ENCODE results near the gene ARSK.

Gene ARSK

GRCh38 chr5:95620870-95621838, 66.3 kb downstream of the ARSK start:
- H3K36me3 ChIP-seq (ENCODE audit: control insufficient read depth, insufficient read depth, low read length): no peaks in the 10 kb centered on the region
- no peak overlapping the region for H3K27ac ChIP-seq (ENCODE audit: low read depth, low read length, severe bottlenecking)
- peaks cover 12% of the 10 kb centered on the region for H3K4me1 ChIP-seq (ENCODE audit: control insufficient read depth, insufficient read depth, low read length, poor library complexity, severe bottlenecking)
- H3K4me3 ChIP-seq (ENCODE audit: extremely low read depth, insufficient read depth, low read length, poor library complexity, severe bottlenecking): peak overlapping the region; percentile 47
- WGBS, 2 experiments (ENCODE audit: insufficient coverage in 2 of 2): 2 to 3% methylated on average over 56 to 63 of the region's 92 CpGs
- no peaks in the 10 kb centered on the region for H3K9me3 ChIP-seq (ENCODE audit: control insufficient read depth, low read length)

- 50 to 72% methylated on average over 1 to 3 of the region's 8 CpGs for WGBS, 2 experiments (ENCODE audit: insufficient coverage in 2 of 2)
- no peaks in the 10 kb centered on the region for H3K9me3 ChIP-seq (ENCODE audit: control insufficient read depth, low read length)
- no peak overlapping the region for H3K4me3 ChIP-seq (ENCODE audit: extremely low read depth, insufficient read depth, low read length, poor library complexity, severe bottlenecking)
- H3K27ac ChIP-seq (ENCODE audit: low read depth, low read length, severe bottlenecking): no peak overlapping the region
- no peaks in the 10 kb centered on the region for H3K36me3 ChIP-seq (ENCODE audit: control insufficient read depth, insufficient read depth, low read length)
- H3K4me1 ChIP-seq (ENCODE audit: control insufficient read depth, insufficient read depth, low read length, poor library complexity, severe bottlenecking): peaks cover 12% of the 10 kb centered on the region
Measured at GRCh38 chr5:95621839-95622629, 67.1 kb downstream of the ARSK start.

- Histone ChIP-seq H3K27ac (ENCODE audit: low read depth, low read length, severe bottlenecking) (no peak overlapping the region), H3K36me3 (ENCODE audit: control insufficient read depth, insufficient read depth, low read length) (no peaks in the 10 kb centered on the region), H3K4me1 (ENCODE audit: control insufficient read depth, insufficient read depth, low read length, poor library complexity, severe bottlenecking) (peaks cover 12% of the 10 kb centered on the region), H3K9me3 (ENCODE audit: control insufficient read depth, low read length) (no peaks in the 10 kb centered on the region), H3K4me3 (ENCODE audit: extremely low read depth, insufficient read depth, low read length, poor library complexity, severe bottlenecking) (no peak overlapping the region)
- 83 to 94% methylated on average over 2 to 5 of the region's 5 CpGs for WGBS, 2 experiments (ENCODE audit: insufficient coverage in 2 of 2)
Measured at GRCh38 chr5:95623706-95624105, 68.8 kb downstream of the ARSK start.

GRCh38 chr5:95624368-95624767, 69.5 kb downstream of the ARSK start:
- no CpG with 5 or more reads among the region's 2 CpGs for WGBS, 2 experiments (ENCODE audit: insufficient coverage in 2 of 2)

GRCh38 chr5:95626701-95627100, 71.8 kb downstream of the ARSK start:
- H3K4me1 ChIP-seq (ENCODE audit: control insufficient read depth, insufficient read depth, low read length, poor library complexity, severe bottlenecking): peaks cover 8% of the 10 kb centered on the region
- WGBS, 2 experiments (ENCODE audit: insufficient coverage in 2 of 2): 100% methylated on average over 1 of the region's 1 CpG; no CpG with 5 or more reads in 1 of the 2 experiments

More at GRCh38 chr5:95624368-95624767, 69.5 kb downstream of the ARSK start:
- Histone ChIP-seq H3K4me3 (ENCODE audit: extremely low read depth, insufficient read depth, low read length, poor library complexity, severe bottlenecking) (no peak overlapping the region), H3K36me3 (ENCODE audit: control insufficient read depth, insufficient read depth, low read length) (no peaks in the 10 kb centered on the region), H3K27ac (ENCODE audit: low read depth, low read length, severe bottlenecking) (no peak overlapping the region), H3K4me1 (ENCODE audit: control insufficient read depth, insufficient read depth, low read length, poor library complexity, severe bottlenecking) (peaks cover 12% of the 10 kb centered on the region), H3K9me3 (ENCODE audit: control insufficient read depth, low read length) (no peaks in the 10 kb centered on the region)

GRCh38 chr5:95627971-95628810, 73.3 kb downstream of the ARSK start:
- no peak overlapping the region for H3K4me3 ChIP-seq (ENCODE audit: extremely low read depth, insufficient read depth, low read length, poor library complexity, severe bottlenecking)
- no peaks in the 10 kb centered on the region for H3K9me3 ChIP-seq (ENCODE audit: control insufficient read depth, low read length)
- H3K27ac ChIP-seq (ENCODE audit: low read depth, low read length, severe bottlenecking): no peak overlapping the region
- H3K4me1 ChIP-seq (ENCODE audit: control insufficient read depth, insufficient read depth, low read length, poor library complexity, severe bottlenecking): peaks cover 14% of the 10 kb centered on the region
- H3K36me3 ChIP-seq (ENCODE audit: control insufficient read depth, insufficient read depth, low read length): no peaks in the 10 kb centered on the region
- WGBS, 2 experiments (ENCODE audit: insufficient coverage in 2 of 2): 96 to 97% methylated on average over 3 of the region's 4 CpGs

More at GRCh38 chr5:95626701-95627100, 71.8 kb downstream of the ARSK start:
- Histone ChIP-seq H3K36me3 (ENCODE audit: control insufficient read depth, insufficient read depth, low read length) (no peaks in the 10 kb centered on the region), H3K4me3 (ENCODE audit: extremely low read depth, insufficient read depth, low read length, poor library complexity, severe bottlenecking) (no peak overlapping the region), H3K9me3 (ENCODE audit: control insufficient read depth, low read length) (no peaks in the 10 kb centered on the region), H3K27ac (ENCODE audit: low read depth, low read length, severe bottlenecking) (no peak overlapping the region)

- H3K27ac ChIP-seq (ENCODE audit: low read depth, low read length, severe bottlenecking): no peak overlapping the region
- H3K9me3 ChIP-seq (ENCODE audit: control insufficient read depth, low read length): no peaks in the 10 kb centered on the region
- H3K4me3 ChIP-seq (ENCODE audit: extremely low read depth, insufficient read depth, low read length, poor library complexity, severe bottlenecking): no peak overlapping the region
- H3K36me3 ChIP-seq (ENCODE audit: control insufficient read depth, insufficient read depth, low read length): no peaks in the 10 kb centered on the region
- H3K4me1 ChIP-seq (ENCODE audit: control insufficient read depth, insufficient read depth, low read length, poor library complexity, severe bottlenecking): peaks cover 14% of the 10 kb centered on the region
- WGBS, 2 experiments (ENCODE audit: insufficient coverage in 2 of 2): 83% methylated on average over 1 of the region's 1 CpG
Measured at GRCh38 chr5:95628933-95629332, 74.0 kb downstream of the ARSK start.

GRCh38 chr5:95630394-95630917, 75.6 kb downstream of the ARSK start:
- Histone ChIP-seq H3K4me3 (ENCODE audit: extremely low read depth, insufficient read depth, low read length, poor library complexity, severe bottlenecking) (no peak overlapping the region), H3K27ac (ENCODE audit: low read depth, low read length, severe bottlenecking) (no peak overlapping the region), H3K4me1 (ENCODE audit: control insufficient read depth, insufficient read depth, low read length, poor library complexity, severe bottlenecking) (peaks cover 14% of the 10 kb centered on the region), H3K9me3 (ENCODE audit: control insufficient read depth, low read length) (no peaks in the 10 kb centered on the region), H3K36me3 (ENCODE audit: control insufficient read depth, insufficient read depth, low read length) (no peaks in the 10 kb centered on the region)
- 82 to 98% methylated on average over 1 to 4 of the region's 5 CpGs for WGBS, 2 experiments (ENCODE audit: insufficient coverage in 2 of 2)

- Histone ChIP-seq H3K4me1 (ENCODE audit: control insufficient read depth, insufficient read depth, low read length, poor library complexity, severe bottlenecking) (peaks cover 14% of the 10 kb centered on the region), H3K27ac (ENCODE audit: low read depth, low read length, severe bottlenecking) (no peak overlapping the region), H3K36me3 (ENCODE audit: control insufficient read depth, insufficient read depth, low read length) (no peaks in the 10 kb centered on the region), H3K9me3 (ENCODE audit: control insufficient read depth, low read length) (no peaks in the 10 kb centered on the region), H3K4me3 (ENCODE audit: extremely low read depth, insufficient read depth, low read length, poor library complexity, severe bottlenecking) (no peak overlapping the region)
- no CpG with 5 or more reads among the region's 2 CpGs for WGBS, 2 experiments (ENCODE audit: insufficient coverage in 2 of 2)
Measured at GRCh38 chr5:95631255-95631958, 76.5 kb downstream of the ARSK start.

All from mesodermal cell (in vitro differentiated cells).